GM23338 (cell line): ENCODE results near the gene ZDHHC8. TPM values are rescaled to one million over a fixed set of nuclear protein-coding genes. Genes with fewer than 3 reads are reported as not detected.

Experiments
- ATAC-seq: fragments of 200-7000 bp; cut with Tn5 transposase; 3 replicates; pipeline ENCODE4 v1.9.1; 2020
- DNase-seq: peaks from one replicate; pipeline ENCODE4 v3.0.0-alpha.2; 2015; ENCODE audit warnings: low spot score
- H2AFZ ChIP-seq: fragments of 200-600 bp; sonication (generic); 2 replicates; pipeline ENCODE4 v1.8.0; 2016; ENCODE audit warnings: antibody characterized with exemption, mild to moderate bottlenecking, moderate library complexity
- H3F3A ChIP-seq: fragments of 200-600 bp; sonication (generic); replicated peaks from 2 replicates; pipeline ENCODE4 v1.8.0; 2017; ENCODE audit warnings: antibody characterized with exemption, mixed run types, low read depth
- H3K27ac ChIP-seq: fragments of 200-600 bp; sonication (generic); 2 replicates; pipeline ENCODE4 v1.6.1; 2016; ENCODE audit warnings: low read depth
- H3K27me3 ChIP-seq: fragments of 200-600 bp; sonication (generic); 2 replicates; pipeline ENCODE4 v1.8.0; 2016; ENCODE audit warnings: mild to moderate bottlenecking, mixed run types, moderate library complexity; ENCODE audit not compliant: insufficient read depth
- H3K36me3 ChIP-seq: fragments of 200-600 bp; sonication (generic); 2 replicates; pipeline ENCODE4 v1.8.0; 2016; ENCODE audit warnings: mild to moderate bottlenecking; ENCODE audit not compliant: insufficient read depth
- H3K4me1 ChIP-seq: fragments of 200-600 bp; sonication (generic); 2 replicates; pipeline ENCODE4 v1.8.0; 2016; ENCODE audit warnings: mild to moderate bottlenecking, moderate library complexity; ENCODE audit not compliant: insufficient read depth
- H3K4me2 ChIP-seq: fragments of 200-600 bp; sonication (generic); 2 replicates; pipeline ENCODE4 v1.7.1; 2017; ENCODE audit warnings: mixed run types
- H3K4me3 ChIP-seq: fragments of 200-600 bp; sonication (generic); 2 replicates; pipeline ENCODE4 v1.6.1; 2016; ENCODE audit warnings: mixed run types
- H3K79me2 ChIP-seq: fragments of 200-600 bp; sonication (generic); replicated peaks from 2 replicates; pipeline ENCODE4 v1.8.0; 2017; ENCODE audit warnings: mild to moderate bottlenecking; ENCODE audit not compliant: insufficient read depth
- H3K9me2 ChIP-seq: fragments of 200-600 bp; sonication (generic); 2 replicates; pipeline ENCODE4 v1.8.0; 2017; ENCODE audit not compliant: insufficient read depth
- H4K20me1 ChIP-seq: fragments of 200-600 bp; sonication (generic); replicated peaks from 2 replicates; pipeline ENCODE4 v1.8.0; 2017; ENCODE audit warnings: mild to moderate bottlenecking; ENCODE audit not compliant: insufficient read depth
- H3K27ac Mint-ChIP-seq: 2 replicates; pipeline ENCODE4 v1.8.0; 2020; ENCODE audit warnings: inconsistent platforms, mild to moderate bottlenecking, moderate library complexity, mixed read lengths
- H3K27me3 Mint-ChIP-seq: 3 replicates; pipeline ENCODE4 v1.8.0; 2022; ENCODE audit warnings: low read depth, mild to moderate bottlenecking, moderate library complexity, mixed read lengths, inconsistent platforms; ENCODE audit not compliant: insufficient read depth, poor library complexity
- H3K36me3 Mint-ChIP-seq: 3 replicates; pipeline ENCODE4 v1.8.0; 2021; ENCODE audit warnings: low read depth, mild to moderate bottlenecking, inconsistent platforms, moderate library complexity, mixed read lengths
- H3K4me1 Mint-ChIP-seq: 3 replicates; pipeline ENCODE4 v1.8.0; 2020; ENCODE audit warnings: mild to moderate bottlenecking, inconsistent platforms, mixed read lengths
- H3K4me3 Mint-ChIP-seq: 3 replicates; pipeline ENCODE4 v1.8.0; 2021; ENCODE audit warnings: moderate library complexity, mild to moderate bottlenecking, inconsistent platforms, mixed read lengths
- H3K9me3 Mint-ChIP-seq: 3 replicates; pipeline ENCODE4 v1.8.0; 2020; ENCODE audit warnings: moderate library complexity, mild to moderate bottlenecking, inconsistent platforms, mixed read lengths
- CREB1 ChIP-seq: fragments of 250-450 bp; sonication (Bioruptor Pico); IDR thresholded peaks from 2 replicates; pipeline ENCODE4 v1.5.0; 2020; ENCODE audit warnings: low read depth, mild to moderate bottlenecking, moderate library complexity
- CTCF ChIP-seq, 2 experiments: fragments of 200-600 bp in 1 of 2; sonication (generic) in 1 of 2; conservative IDR thresholded peaks; 2 replicates each; pipeline versions ENCODE4 v1.5.1 to v1.6.1; 2016 to 2017; ENCODE audit warnings: antibody characterized with exemption in 2 of 2, low read depth in 2 of 2, mild to moderate bottlenecking in 2 of 2, moderate library complexity in 1 of 2
- EZH2 ChIP-seq: fragments of 200-600 bp; sonication (generic); IDR thresholded peaks from one replicate; pipeline ENCODE4 v1.8.0; 2017; ENCODE audit warnings: antibody characterized with exemption, mild to moderate bottlenecking, low read depth; ENCODE audit not compliant: unreplicated experiment
- EZH2phosphoT487 ChIP-seq: fragments of 200-600 bp; sonication (generic); IDR thresholded peaks from one replicate; pipeline ENCODE4 v1.8.1; 2018; ENCODE audit warnings: antibody characterized with exemption; ENCODE audit not compliant: unreplicated experiment
- JUNB ChIP-seq: IDR thresholded peaks from one replicate; pipeline ENCODE4 v1.6.1; 2016; ENCODE audit warnings: antibody characterized with exemption; ENCODE audit not compliant: unreplicated experiment
- NANOG ChIP-seq: IDR thresholded peaks from 2 replicates; pipeline ENCODE4 v1.6.1; 2016; ENCODE audit warnings: antibody characterized with exemption, borderline replicate concordance
- POLR2AphosphoS5 ChIP-seq: IDR thresholded peaks from 2 replicates; pipeline ENCODE4 v1.6.1; 2016; ENCODE audit warnings: antibody characterized with exemption, low read depth
- REST ChIP-seq: IDR thresholded peaks from one replicate; pipeline ENCODE4 v1.6.1; 2018; ENCODE audit warnings: antibody characterized with exemption; ENCODE audit not compliant: unreplicated experiment
- STAT1 ChIP-seq: IDR thresholded peaks from one replicate; pipeline ENCODE4 v1.6.1; 2016; ENCODE audit warnings: antibody characterized with exemption; ENCODE audit not compliant: unreplicated experiment
- ZNF114 ChIP-seq: fragments of 250-450 bp; sonication (Bioruptor Pico); IDR thresholded peaks from 2 replicates; pipeline ENCODE4 v1.5.0; 2020; ENCODE audit warnings: mild to moderate bottlenecking, moderate library complexity
- ZNF331 ChIP-seq: fragments of 250-450 bp; sonication (Bioruptor Pico); IDR thresholded peaks from 2 replicates; pipeline ENCODE4 v1.5.0; 2020; ENCODE audit warnings: low read depth, mild to moderate bottlenecking, moderate library complexity
- polyA plus RNA-seq: library from polyadenylated mRNA; unstranded; fragments of >200 nt; fragmentation: Nextera tagmentation; extraction: Ambion mirVana; gene quantifications from 2 replicates; pipeline ENCODE4 v1.2.1, GENCODE V29; 2016
- total RNA-seq: library from RNA; depleted of rRNA; stranded (reverse); fragments of >200 nt; shearing (Covaris generic); gene quantifications from 2 replicates; pipeline ENCODE4 v1.2.3, GENCODE V29; 2014
- TF ChIP-seq, protein P1 (sequence below): IDR thresholded peaks from 2 replicates; pipeline ENCODE4 v1.6.1; 2016; ENCODE audit warnings: antibody characterized with exemption
- TF ChIP-seq, protein P2 (sequence below): fragments of 250-450 bp; sonication (Bioruptor Pico); IDR thresholded peaks from 2 replicates; pipeline ENCODE4 v1.5.0; 2020; ENCODE audit warnings: mild to moderate bottlenecking, moderate library complexity

The ZDHHC8 gene
- total and polyA plus RNA-seq, 2 experiments from 2014 or later, result 13.7 to 47.6 TPM

GRCh38 chr22:20172141-20172613 is 40.6 kb downstream of the ZDHHC8 start:
- TF ChIP-seq ZNF114 (no peak), ZNF331 (CRISPR knock-in tag) (no peak), STAT1 (no peak), REST (no peak), EZH2 (no peak), JUNB (no peak), CTCF (conservative IDR thresholded peaks at IDR 0.05; ENCODE audit: low read depth in 2 of 2) (no peak), EZH2phosphoT487 (no peak), CREB1 (no peak), NANOG (no peak), POLR2AphosphoS5 (no peak)
- TF ChIP-seq, protein P1, sequence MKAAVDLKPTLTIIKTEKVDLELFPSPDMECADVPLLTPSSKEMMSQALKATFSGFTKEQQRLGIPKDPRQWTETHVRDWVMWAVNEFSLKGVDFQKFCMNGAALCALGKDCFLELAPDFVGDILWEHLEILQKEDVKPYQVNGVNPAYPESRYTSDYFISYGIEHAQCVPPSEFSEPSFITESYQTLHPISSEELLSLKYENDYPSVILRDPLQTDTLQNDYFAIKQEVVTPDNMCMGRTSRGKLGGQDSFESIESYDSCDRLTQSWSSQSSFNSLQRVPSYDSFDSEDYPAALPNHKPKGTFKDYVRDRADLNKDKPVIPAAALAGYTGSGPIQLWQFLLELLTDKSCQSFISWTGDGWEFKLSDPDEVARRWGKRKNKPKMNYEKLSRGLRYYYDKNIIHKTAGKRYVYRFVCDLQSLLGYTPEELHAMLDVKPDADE, result no peak
- TF ChIP-seq, protein P2, sequence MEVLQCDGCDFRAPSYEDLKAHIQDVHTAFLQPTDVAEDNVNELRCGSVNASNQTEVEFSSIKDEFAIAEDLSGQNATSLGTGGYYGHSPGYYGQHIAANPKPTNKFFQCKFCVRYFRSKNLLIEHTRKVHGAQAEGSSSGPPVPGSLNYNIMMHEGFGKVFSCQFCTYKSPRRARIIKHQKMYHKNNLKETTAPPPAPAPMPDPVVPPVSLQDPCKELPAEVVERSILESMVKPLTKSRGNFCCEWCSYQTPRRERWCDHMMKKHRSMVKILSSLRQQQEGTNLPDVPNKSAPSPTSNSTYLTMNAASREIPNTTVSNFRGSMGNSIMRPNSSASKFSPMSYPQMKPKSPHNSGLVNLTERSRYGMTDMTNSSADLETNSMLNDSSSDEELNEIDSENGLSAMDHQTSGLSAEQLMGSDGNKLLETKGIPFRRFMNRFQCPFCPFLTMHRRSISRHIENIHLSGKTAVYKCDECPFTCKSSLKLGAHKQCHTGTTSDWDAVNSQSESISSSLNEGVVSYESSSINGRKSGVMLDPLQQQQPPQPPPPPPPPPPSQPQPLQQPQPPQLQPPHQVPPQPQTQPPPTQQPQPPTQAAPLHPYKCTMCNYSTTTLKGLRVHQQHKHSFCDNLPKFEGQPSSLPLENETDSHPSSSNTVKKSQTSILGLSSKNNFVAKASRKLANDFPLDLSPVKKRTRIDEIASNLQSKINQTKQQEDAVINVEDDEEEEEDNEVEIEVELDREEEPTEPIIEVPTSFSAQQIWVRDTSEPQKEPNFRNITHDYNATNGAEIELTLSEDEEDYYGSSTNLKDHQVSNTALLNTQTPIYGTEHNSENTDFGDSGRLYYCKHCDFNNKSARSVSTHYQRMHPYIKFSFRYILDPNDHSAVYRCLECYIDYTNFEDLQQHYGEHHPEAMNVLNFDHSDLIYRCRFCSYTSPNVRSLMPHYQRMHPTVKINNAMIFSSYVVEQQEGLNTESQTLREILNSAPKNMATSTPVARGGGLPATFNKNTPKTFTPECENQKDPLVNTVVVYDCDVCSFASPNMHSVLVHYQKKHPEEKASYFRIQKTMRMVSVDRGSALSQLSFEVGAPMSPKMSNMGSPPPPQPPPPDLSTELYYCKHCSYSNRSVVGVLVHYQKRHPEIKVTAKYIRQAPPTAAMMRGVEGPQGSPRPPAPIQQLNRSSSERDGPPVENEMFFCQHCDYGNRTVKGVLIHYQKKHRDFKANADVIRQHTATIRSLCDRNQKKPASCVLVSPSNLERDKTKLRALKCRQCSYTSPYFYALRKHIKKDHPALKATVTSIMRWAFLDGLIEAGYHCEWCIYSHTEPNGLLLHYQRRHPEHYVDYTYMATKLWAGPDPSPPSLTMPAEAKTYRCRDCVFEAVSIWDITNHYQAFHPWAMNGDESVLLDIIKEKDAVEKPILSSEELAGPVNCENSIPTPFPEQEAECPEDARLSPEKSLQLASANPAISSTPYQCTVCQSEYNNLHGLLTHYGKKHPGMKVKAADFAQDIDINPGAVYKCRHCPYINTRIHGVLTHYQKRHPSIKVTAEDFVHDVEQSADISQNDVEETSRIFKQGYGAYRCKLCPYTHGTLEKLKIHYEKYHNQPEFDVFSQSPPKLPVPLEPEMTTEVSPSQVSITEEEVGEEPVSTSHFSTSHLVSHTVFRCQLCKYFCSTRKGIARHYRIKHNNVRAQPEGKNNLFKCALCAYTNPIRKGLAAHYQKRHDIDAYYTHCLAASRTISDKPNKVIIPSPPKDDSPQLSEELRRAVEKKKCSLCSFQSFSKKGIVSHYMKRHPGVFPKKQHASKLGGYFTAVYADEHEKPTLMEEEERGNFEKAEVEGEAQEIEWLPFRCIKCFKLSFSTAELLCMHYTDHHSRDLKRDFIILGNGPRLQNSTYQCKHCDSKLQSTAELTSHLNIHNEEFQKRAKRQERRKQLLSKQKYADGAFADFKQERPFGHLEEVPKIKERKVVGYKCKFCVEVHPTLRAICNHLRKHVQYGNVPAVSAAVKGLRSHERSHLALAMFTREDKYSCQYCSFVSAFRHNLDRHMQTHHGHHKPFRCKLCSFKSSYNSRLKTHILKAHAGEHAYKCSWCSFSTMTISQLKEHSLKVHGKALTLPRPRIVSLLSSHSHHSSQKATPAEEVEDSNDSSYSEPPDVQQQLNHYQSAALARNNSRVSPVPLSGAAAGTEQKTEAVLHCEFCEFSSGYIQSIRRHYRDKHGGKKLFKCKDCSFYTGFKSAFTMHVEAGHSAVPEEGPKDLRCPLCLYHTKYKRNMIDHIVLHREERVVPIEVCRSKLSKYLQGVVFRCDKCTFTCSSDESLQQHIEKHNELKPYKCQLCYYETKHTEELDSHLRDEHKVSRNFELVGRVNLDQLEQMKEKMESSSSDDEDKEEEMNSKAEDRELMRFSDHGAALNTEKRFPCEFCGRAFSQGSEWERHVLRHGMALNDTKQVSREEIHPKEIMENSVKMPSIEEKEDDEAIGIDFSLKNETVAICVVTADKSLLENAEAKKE (CRISPR knock-in tag), result no peak
- no peaks in the 10 kb centered on the region for H3K36me3 Mint-ChIP-seq
- H3K27ac ChIP-seq, result no peak overlapping the region
- peaks cover 7% of the 10 kb centered on the region for H3K27me3 Mint-ChIP-seq
- H3K9me3 Mint-ChIP-seq, result no peaks in the 10 kb centered on the region
- no peaks in the 10 kb centered on the region for H3F3A ChIP-seq
- H3K4me3 ChIP-seq, result no peak overlapping the region
- ATAC-seq (no peak), DNase-seq (no peak)
- no peak overlapping the region for H3K27ac Mint-ChIP-seq
- H3K9me2 ChIP-seq, result no peaks in the 10 kb centered on the region
- H3K36me3 ChIP-seq, result no peaks in the 10 kb centered on the region
- no peak overlapping the region for H3K4me3 Mint-ChIP-seq
- H4K20me1 ChIP-seq, result no peaks in the 10 kb centered on the region
- H3K4me1 Mint-ChIP-seq, result no peaks in the 10 kb centered on the region
- H3K27me3 ChIP-seq, result no peaks in the 10 kb centered on the region
- no peaks in the 10 kb centered on the region for H3K79me2 ChIP-seq
- no peak overlapping the region for H3K4me2 ChIP-seq
- H3K4me1 ChIP-seq, result no peaks in the 10 kb centered on the region
- no peak overlapping the region for H2AFZ ChIP-seq
